NCI-H2196 treated with DMSO at 0.1 percent for 48 hours (cell line): ENCODE results near the gene THBS2.
"Not testable (repeated sequence)": the region's sequence is repeated elsewhere in the genome, so short reads cannot be mapped to it uniquely, and the experiment has no call there.

Experiments
- DNase-seq: peaks from one replicate; lab custom pipeline; 2025; ENCODE audit not compliant: unreplicated experiment; lab: John Stamatoyannopoulos, UW

Gene THBS2

GRCh38 chr6:169212897-169213813 lies 40.5 kb downstream of the THBS2 start:
- DNase-seq = no peak

DNA sequence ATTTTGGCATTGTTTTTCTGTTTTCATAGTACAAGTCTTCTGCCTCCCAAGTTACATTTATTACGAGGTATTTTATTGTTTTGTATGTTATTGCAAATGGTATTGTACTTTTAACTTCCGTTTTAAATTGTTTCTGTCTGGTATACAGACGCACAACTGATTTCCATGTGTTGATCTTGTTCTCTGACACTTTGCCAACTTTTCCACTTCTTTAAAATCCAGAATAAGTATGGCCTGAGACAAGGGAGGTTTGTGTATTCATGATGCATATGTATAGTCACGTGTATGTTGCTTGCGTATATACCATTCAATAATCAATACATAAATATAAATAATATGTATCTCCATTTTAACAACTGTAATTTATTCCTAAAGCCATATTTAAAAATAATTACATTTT lies 41.2 kb downstream of the THBS2 start:
- DNase-seq = no peak

DNA sequence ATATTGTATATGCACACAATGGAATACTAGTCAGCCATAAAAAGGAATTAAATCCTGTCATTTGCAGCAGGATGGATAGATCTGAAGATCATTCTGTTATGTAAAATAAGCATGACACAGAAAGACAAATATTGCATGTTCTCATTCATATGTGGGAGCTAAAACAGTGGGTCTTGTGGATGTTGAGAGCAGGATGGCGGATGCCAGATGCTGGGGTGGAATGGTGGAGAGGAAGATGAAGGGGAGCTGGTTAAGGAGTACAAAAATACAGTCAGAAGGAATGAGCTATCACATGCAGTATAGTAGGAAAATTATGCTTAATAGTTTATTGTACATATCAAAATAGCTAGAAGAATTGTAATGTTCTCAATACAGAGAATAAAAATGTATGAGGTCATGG lies 41.8 kb downstream of the THBS2 start:
- no peak for DNase-seq

- DNase-seq = no peak
These were observed 43.0 kb downstream of the THBS2 start for GRCh38 chr6:169210611-169211010.

DNA sequence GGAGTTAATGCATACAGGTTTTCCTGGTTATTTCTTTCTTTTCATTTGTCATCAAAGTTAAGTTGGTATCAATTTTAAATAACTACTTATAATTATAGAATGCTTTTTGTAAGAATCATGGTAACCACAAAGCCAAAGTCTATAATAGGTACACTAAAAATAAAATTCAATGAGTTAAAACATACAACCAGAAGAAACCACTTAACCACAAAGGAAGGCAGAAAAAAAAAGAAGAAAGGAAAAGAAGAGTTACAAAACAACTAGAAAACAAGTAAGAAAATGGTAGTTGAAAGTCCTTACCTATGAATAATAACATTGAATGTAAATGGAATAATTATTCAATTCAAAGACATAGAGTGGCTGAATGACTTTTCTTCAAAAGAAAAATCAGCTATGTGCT lies 45.6 kb downstream of the THBS2 start:
- no peak for DNase-seq

DNA sequence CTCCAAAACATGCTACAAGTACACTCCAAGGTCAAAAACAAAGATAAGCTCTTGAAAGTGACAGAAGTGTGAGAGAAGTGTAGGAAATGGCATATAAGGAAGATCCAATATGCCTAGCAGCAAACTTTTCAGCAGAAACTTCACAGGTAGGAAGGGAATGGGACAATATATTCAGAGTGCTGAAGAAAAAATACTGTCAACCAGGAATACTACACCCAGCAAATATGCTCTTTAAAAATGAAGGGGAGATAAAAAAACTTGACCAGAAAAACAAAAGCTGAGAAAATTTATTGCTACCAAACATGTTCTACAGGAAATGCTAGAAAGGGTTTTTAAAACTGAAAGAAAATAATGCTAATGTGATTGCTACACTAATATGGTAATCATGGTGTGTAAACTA lies 46.2 kb downstream of the THBS2 start:
- DNase-seq = no peak

DNA sequence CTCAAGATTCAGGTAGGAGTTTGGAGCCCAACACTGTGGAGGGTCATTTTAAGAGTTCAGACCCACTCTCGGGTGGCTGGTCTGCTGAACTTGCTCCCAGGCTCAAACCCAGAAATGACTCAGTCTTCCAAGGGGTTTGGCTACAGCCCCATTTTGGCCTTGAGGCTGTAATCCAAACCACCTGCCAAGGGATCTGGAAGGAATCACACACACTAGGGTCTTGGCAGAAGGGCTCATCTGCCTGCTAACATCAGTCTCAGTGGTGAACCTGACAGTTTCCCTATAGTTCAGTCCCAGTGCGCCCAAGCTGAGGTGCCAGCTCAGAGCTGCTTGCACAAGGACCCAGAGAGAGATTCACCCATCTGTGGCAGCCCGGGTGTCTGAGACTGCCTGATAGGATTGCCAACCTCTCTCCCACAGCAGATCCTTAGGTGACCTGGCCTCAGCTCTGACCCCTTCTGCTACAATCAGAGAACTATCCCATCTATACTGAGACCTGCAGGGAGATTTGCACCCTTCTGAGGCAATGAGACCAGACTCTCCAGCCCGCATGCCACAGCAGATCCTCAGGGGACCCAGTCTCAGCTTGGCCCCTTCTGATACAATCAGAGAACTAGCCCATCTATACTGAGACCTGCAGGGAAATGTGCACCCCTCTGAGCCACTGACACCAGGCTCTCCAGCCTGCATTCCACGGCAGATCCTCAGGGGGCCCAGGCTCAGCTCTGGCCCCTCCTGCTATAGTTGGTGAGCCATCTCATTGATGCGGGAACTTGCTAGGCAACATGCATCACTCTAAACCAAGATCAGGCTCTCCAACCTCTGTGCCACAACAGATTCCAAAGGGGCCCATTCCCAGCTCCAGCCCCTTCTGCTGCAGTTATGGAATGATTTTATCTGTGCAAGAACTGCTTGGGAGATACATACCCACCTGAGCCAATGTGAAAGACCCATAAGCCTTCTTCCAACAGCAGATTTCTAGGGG lies 48.2 kb downstream of the THBS2 start:
- DNase-seq = no peak

DNA sequence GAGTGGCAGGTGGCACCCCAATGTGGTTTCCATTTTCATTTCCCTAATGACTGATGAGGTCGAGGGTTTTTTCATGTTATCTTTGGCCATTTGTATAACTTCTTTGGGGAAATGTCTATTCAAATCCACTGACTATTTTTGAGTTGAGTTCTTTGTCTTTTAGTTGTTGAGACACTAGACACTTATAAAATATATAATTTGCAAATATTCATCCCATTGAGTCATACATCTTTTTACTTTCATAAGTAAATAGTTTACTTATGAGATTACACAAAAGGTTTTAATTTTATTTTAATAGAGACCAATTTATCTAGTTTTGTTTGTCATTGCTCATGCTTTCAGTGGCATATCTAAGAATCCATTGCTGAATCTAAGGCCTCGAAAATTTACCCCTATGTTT lies 49.5 kb downstream of the THBS2 start:
- DNase-seq = no peak

DNA sequence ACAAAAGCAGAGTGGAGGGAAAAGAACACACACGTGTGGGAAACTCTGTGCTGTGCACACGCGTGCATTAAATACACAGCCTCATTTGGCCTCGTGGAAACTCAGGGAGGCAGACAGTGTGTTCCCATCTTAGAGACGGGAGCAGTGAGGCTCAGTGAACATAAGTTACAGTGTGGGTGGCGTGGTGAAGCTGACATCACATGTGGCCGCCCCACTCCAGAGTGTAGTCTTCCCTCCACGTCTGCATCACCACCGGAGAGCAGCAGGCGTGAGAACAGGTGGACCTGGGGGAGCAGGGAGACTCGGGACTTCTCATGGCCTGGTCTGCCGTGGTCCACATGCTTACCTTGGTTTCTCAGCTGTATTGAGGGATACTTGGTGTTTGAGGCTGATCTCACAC lies 51.7 kb downstream of the THBS2 start:
- no peak for DNase-seq

DNA sequence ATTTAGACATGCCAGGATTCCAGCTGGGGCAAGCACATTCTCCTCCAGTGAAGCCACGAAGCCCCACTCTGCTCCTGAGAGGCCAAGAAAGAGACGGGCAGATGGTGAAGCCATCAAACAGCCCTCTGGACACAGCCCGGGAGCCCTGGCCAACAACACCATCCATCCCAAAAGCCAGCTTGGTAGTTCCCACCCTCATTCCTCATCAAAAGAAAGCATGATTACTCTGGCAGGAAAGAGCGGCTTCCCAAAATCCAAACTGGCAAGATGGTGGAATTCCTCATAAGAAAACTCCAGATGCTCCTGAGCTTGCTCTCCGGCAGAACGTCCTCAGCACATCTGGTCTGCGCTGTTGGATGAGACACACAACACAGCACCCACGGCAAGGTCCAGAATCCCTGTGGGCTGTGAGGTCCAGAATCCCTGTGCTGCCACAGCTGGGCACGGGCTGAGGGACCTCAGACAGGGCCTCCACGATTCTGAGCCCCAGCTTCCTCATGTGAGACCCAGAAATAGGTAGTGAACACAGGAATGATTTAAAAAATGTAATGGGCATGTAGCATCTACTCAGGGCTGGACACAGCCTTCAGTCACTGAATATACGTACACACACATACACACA lies 52.6 kb downstream of the THBS2 start:
- no peak for DNase-seq

DNA sequence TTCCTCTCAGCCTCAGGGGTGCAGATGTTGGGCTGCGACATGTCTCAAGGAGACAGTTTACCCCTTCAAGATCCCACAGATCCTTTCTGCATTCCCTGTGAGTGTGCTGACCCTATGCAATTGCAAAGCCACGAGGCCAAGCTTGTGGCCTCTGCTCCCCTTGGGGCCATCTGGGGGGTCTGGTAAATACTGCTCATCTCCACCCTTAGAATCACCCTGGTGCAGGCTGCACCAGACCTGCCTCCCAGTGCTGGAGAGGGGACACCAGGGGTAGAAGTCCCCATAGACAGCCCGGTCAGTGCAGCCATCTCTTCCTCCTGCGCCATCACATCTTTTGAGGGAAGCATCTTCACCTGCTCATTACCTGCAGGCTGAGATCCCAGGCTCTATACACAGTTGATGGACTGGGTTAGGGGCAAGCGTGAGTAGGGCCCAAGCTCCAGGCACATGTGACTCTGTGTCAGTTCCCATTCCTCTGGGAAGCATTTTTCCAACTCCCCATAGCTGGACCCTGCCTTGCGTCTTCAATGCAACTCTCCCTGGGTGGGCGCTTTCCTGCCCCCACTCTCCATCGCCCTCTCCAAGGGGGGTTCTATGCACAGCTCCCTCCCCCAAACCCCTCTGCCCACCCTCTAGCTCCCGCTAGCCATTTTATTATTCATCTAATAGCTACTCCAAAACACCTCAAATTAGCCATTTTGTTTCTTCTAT lies 53.9 kb downstream of the THBS2 start:
- DNase-seq = no peak

DNA sequence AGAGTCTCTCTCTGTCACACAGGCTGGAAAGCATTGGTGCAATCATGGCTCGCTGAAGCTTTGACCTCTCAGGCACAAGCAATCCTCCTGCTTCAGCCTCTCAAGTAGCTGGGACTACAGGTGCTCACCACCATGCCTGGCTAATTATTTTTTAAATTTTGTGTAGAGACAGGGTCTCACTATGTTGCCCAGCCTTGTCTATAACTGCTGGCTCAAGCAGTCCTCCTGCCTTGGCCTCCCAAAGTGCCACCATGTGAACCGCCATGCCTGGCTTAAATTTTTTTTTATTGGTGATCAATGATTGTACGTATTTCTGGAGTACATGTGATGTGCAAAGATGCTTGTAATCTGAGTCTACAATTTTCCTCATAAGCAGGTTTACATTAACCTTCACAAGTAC lies 54.8 kb downstream of the THBS2 start:
- no peak for DNase-seq

DNA sequence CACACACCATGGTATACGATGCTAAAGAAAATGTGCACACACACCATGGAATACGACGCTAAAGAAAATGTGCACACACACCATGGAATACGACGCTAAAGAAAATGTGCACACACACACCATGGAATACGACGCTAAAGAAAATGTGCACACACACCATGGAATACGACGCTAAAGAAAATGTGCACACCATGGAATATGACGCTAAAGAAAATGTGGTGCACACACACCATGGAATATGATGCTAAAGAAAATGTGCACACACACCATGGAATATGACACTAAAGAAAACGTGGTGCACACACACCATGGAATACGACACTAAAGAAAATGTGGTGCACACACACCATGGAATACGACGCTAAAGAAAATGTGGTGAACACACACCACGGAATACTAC lies 55.7 kb downstream of the THBS2 start:
- not testable (repeated sequence) for DNase-seq

GRCh38 chr6:169196279-169196678 lies 57.4 kb downstream of the THBS2 start:
- not testable (repeated sequence) for DNase-seq

GRCh38 chr6:169194737-169195136 lies 58.9 kb downstream of the THBS2 start:
- no peak for DNase-seq

DNA sequence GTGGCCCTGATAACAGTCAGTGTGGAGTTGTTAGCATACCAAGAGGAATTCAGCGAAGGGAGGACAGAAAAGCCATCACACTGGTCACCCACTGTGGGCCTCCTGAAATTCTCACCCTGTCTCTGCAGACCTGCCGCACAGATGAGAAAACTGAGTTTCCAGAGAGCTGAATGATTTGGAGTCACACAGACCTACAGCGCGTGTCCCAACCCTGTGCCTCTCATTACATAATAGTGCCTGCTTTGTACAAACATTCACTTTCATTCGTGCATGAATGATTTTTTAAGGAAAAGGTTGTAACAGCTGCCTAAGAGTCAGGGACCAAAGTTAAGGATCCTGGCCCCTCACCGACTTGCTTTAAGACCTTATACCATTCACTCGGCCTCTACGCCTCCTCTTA lies 62.7 kb downstream of the THBS2 start:
- no peak for DNase-seq

DNA sequence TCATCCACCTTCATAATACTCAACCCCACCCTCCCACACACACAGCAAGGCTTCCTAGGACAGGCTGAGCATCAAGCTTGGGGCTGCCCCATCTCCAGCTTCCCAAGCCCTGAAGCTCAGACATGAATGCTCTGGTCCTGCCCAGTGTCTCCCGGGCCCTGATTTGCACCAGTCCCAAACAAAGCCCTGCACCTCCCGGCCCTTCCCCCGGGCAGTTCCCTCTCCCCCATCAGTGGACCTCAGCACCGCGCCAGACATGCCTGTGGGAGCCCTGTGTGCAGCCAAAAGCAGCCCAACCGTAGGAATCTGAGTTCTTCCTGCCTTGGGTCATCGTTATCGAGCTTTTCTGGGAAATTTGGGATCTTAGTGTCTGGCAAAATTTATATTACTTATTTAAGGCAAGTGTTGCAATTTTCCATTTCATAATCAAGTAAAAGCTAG lies 63.5 kb downstream of the THBS2 start:
- no peak for DNase-seq

GRCh38 chr6:169189686-169190085 lies 64.0 kb downstream of the THBS2 start:
- DNase-seq = no peak

DNA sequence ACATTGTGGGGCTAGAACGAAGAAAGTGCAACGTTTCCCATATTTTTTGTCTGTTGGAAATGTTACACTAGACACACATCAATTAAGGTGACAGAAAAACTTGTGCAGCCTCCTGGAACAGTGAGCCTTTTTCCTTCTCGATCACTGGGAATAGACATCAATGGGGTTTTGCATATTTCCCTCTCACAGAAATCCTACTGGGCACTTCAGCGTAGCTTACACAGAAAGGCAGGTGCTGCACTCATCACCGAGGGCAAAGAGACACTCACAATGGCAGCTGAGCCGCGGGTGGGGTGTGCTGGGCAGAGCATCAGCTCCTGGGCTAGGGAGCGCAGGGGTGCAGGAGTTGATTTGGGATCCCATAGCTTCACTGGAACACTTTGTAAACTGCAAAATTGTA lies 64.5 kb downstream of the THBS2 start:
- DNase-seq = no peak

DNA sequence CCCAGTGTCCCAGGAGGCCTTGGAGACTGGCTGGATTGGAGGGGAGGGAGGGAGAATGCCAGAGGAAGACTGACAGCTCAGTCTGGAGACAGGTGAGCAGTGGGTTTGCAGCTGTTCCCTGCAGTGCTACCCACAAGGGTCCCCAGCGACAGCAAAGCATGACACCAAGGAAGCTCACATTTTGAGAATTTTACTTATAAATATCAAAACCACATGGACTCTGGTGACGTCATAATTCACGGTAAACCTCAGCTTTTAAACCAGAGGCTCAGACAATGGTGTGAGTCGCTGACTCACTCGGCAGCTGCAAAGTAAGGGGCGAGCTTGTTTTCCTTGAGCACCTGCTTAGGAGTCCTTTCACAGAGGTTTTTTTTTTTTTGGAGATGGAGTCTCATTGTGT lies 65.2 kb downstream of the THBS2 start:
- DNase-seq = no peak

DNA sequence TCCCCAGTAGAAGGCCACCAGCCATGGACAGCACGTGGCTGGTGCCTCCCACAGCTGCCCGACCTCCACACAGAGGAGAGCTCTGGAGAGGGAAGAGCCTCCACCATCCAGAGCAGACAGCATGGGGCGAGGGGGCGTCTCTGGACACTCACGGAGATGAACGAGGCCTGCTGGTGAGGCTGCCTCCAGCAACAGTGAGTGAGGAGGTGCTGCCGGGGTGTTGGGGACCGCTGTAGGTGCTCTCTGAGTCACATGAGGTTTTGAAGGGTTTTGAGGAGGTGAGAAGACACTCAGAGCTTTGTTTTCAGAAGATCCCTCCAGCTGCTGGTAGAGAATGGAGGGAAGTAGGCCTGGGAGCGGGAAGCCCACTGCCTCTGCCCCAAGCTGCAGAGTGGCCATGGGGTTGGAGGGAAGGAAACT lies 65.6 kb downstream of the THBS2 start:
- no peak for DNase-seq
